Panc1 (cell line): ENCODE data around the gene AKAP17A. TPM values are rescaled to one million over a fixed set of nuclear protein-coding genes. Genes with fewer than 3 reads are reported as not detected.
A peak's percentile ranks its signal among the peaks of the same experiment; 100 is the strongest.

Experiments used
- ATAC-seq: fragments of 200-7000 bp; cut with Tn5 transposase; 2 replicates; pipeline ENCODE4 v1.9.1; 2020; ENCODE audit warnings: mild to moderate bottlenecking, moderate library complexity
- BruUV-seq: library from RNA; stranded (reverse); fragments of 400-500 nt; replicated peaks from 2 replicates; lab custom pipeline; 2021; lab: Mats Ljungman, UMichigan
- CTCF ChIA-PET: fragments of 300-600 bp; sonication (Branson Sonifier 250); formaldehyde crosslinking; loops from one replicate; lab custom pipeline; 2022; ENCODE audit warnings: antibody characterized with exemption; lab: Charles Lee
- POLR2A ChIA-PET: fragments of 300-600 bp; sonication (Branson Sonifier 250); formaldehyde crosslinking; loops from one replicate; lab custom pipeline; 2022; ENCODE audit warnings: antibody characterized with exemption; lab: Charles Lee
- DNase-seq: peaks from one replicate; pipeline ENCODE4 v3.0.0-alpha.2; 2010; ENCODE audit warnings: low read depth, low spot score
- H3K27ac ChIP-seq: 2 replicates; pipeline ENCODE4 v1.5.1; 2011; ENCODE audit warnings: mild to moderate bottlenecking, low read length, inconsistent platforms
- H3K27me3 ChIP-seq: fragments of 200-500 bp; sonication (Bioruptor generic); 2 replicates; pipeline ENCODE4 v1.6.0; 2014; ENCODE audit warnings: low read length, inconsistent platforms; ENCODE audit not compliant: control insufficient read depth, insufficient read depth
- H3K36me3 ChIP-seq: fragments of 200-500 bp; sonication (Bioruptor generic); 2 replicates; pipeline ENCODE4 v1.5.1; 2014; ENCODE audit warnings: inconsistent platforms, mild to moderate bottlenecking, low read length, moderate library complexity; ENCODE audit not compliant: control insufficient read depth, insufficient read depth
- H3K4me1 ChIP-seq: 2 replicates; pipeline ENCODE4 v1.5.1; 2011; ENCODE audit warnings: inconsistent platforms, mild to moderate bottlenecking, low read length, moderate library complexity; ENCODE audit not compliant: control insufficient read depth, insufficient read depth
- H3K4me3 ChIP-seq, 2 experiments: 2 replicates each; pipeline ENCODE4 v1.5.1; 2011 to 2012; ENCODE audit warnings: low read depth in 2 of 2, low read length in 2 of 2, mild to moderate bottlenecking in 2 of 2, inconsistent platforms in 1 of 2, moderate library complexity in 1 of 2
- H3K9me3 ChIP-seq: fragments of 200-500 bp; sonication (Bioruptor generic); 2 replicates; pipeline ENCODE4 v1.5.1; 2014; ENCODE audit warnings: low read depth, mild to moderate bottlenecking, inconsistent platforms, low read length, moderate library complexity; ENCODE audit not compliant: control insufficient read depth, insufficient read depth
- POLR2AphosphoS5 ChIP-seq: IDR thresholded peaks from 2 replicates; pipeline ENCODE4 v1.6.1; 2012; ENCODE audit warnings: mild to moderate bottlenecking, low read depth, low read length, moderate library complexity
- SIN3A ChIP-seq: IDR thresholded peaks from 2 replicates; pipeline ENCODE4 v1.6.1; 2012; ENCODE audit warnings: low read depth, mild to moderate bottlenecking, low read length, moderate library complexity, borderline replicate concordance; ENCODE audit not compliant: insufficient read depth
- TCF7L2 ChIP-seq: IDR thresholded peaks from 2 replicates; pipeline ENCODE4 v1.6.1; 2011; ENCODE audit warnings: mild to moderate bottlenecking, low read depth, low read length, inconsistent platforms
- in situ Hi-C: cut with HindIII; loops from 2 replicates; pipeline ENCODE4 v1.10.0; 2016; ENCODE audit warnings: low sequenced_read_pairs, low pct_unique_long_range_greater_than_20kb
- intact Hi-C: fragments of 100-400 bp; cut with micrococcal nuclease; formaldehyde crosslinking; loops from one replicate; pipeline ENCODE4 v1.10.0; 2022; ENCODE audit not compliant: unreplicated experiment
- total RNA-seq: library from RNA; stranded (reverse); gene quantifications from one replicate; pipeline ENCODE4 v1.2.1, GENCODE V29; 2021; ENCODE audit not compliant: unreplicated experiment
- TF ChIP-seq, protein P1 (sequence below), 2 experiments: IDR thresholded peaks; 2 replicates each; pipeline ENCODE4 v1.6.1; 2011 to 2012; ENCODE audit warnings: low read depth in 2 of 2, control low read depth in 1 of 2, low read length in 1 of 2, mild to moderate bottlenecking in 1 of 2, moderate library complexity in 1 of 2; ENCODE audit not compliant: insufficient read depth in 1 of 2
- TF ChIP-seq, protein P2 (sequence below): fragments of 450-650 bp; IDR thresholded peaks from 2 replicates; pipeline ENCODE4 v1.5.1; 2017; ENCODE audit warnings: mild to moderate bottlenecking

Gene AKAP17A
- total RNA-seq, 1 experiment from 2014 or later = 22.1 TPM

GRCh38 chrX:1582686-1583437, 8.5 kb upstream of the AKAP17A start:
- ChIA-PET CTCF (no interaction called here), POLR2A (no interaction called here)
- intact Hi-C loops = loop anchor here (10.0 kb wide), 1 partner anchor 128 kb away; the partner anchor contains the start of gene ASMTL
- H3K4me3 ChIP-seq = peak overlapping the region in 1 of 2 experiments; percentile 36; a peak in 2 of 4 replicates
- TF ChIP-seq TCF7L2 (no peak), POLR2AphosphoS5 (no peak), SIN3A (no peak)
- TF ChIP-seq, protein P1, sequence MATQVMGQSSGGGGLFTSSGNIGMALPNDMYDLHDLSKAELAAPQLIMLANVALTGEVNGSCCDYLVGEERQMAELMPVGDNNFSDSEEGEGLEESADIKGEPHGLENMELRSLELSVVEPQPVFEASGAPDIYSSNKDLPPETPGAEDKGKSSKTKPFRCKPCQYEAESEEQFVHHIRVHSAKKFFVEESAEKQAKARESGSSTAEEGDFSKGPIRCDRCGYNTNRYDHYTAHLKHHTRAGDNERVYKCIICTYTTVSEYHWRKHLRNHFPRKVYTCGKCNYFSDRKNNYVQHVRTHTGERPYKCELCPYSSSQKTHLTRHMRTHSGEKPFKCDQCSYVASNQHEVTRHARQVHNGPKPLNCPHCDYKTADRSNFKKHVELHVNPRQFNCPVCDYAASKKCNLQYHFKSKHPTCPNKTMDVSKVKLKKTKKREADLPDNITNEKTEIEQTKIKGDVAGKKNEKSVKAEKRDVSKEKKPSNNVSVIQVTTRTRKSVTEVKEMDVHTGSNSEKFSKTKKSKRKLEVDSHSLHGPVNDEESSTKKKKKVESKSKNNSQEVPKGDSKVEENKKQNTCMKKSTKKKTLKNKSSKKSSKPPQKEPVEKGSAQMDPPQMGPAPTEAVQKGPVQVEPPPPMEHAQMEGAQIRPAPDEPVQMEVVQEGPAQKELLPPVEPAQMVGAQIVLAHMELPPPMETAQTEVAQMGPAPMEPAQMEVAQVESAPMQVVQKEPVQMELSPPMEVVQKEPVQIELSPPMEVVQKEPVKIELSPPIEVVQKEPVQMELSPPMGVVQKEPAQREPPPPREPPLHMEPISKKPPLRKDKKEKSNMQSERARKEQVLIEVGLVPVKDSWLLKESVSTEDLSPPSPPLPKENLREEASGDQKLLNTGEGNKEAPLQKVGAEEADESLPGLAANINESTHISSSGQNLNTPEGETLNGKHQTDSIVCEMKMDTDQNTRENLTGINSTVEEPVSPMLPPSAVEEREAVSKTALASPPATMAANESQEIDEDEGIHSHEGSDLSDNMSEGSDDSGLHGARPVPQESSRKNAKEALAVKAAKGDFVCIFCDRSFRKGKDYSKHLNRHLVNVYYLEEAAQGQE (IDR thresholded peaks at IDR 0.05; ENCODE audit: insufficient read depth in 1 of 2, low read depth in 2 of 2, low read length in 1 of 2) = no peak
- TF ChIP-seq, protein P2, sequence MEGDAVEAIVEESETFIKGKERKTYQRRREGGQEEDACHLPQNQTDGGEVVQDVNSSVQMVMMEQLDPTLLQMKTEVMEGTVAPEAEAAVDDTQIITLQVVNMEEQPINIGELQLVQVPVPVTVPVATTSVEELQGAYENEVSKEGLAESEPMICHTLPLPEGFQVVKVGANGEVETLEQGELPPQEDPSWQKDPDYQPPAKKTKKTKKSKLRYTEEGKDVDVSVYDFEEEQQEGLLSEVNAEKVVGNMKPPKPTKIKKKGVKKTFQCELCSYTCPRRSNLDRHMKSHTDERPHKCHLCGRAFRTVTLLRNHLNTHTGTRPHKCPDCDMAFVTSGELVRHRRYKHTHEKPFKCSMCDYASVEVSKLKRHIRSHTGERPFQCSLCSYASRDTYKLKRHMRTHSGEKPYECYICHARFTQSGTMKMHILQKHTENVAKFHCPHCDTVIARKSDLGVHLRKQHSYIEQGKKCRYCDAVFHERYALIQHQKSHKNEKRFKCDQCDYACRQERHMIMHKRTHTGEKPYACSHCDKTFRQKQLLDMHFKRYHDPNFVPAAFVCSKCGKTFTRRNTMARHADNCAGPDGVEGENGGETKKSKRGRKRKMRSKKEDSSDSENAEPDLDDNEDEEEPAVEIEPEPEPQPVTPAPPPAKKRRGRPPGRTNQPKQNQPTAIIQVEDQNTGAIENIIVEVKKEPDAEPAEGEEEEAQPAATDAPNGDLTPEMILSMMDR = no peak
- no peaks in the 10 kb centered on the region for H3K36me3 ChIP-seq
- BruUV-seq = no TSS peak
- ATAC-seq (peak; percentile 80), DNase-seq (peak; percentile 25)
- no peaks in the 10 kb centered on the region for H3K9me3 ChIP-seq
- in situ Hi-C loops = no loop called here
- H3K27me3 ChIP-seq = no peaks in the 10 kb centered on the region
- no peak overlapping the region for H3K27ac ChIP-seq
- peaks cover 2% of the 10 kb centered on the region; the same call in 1 of the 2 replicates for H3K4me1 ChIP-seq

DNA sequence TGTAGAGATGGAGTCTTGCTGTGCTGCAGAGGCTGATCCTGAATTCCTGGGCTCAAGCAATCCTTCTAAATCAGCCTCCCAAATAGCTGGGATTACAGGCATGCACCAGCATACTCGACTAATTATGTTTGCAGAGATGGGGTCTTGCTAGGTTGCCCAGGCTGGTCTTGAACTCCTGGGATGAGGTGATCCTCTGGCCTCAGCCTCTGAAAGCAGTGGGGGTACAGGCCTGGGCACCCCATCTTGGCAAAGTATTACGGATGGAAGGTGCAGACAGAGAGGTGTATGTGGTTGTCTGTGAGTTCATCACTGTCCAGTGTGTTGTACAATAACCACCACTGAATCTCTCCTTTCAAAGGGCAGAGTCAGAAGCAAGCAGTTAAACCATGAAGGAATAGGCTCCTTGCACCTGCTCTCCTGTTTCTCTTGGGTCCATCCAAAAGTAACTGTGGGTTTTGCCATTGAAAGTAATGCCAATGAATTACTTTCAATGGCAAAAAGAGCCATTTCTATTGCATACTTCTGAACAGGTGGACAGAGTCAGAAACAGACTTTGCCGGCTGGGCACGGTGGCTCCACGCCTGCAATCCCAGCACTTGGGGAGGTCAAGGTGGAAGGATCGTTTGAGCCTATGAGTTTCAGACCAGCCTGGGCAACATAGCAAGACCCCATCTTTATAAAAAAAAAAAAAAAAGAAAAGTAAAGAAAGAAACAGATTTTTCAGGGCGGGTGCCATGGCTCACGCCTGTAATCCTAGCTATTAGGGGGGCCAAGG, 7.0 kb upstream of the AKAP17A start:
- ATAC-seq (no peak), DNase-seq (no peak)
- Histone ChIP-seq H3K4me1 (peaks cover 2% of the 10 kb centered on the region; the same call in 1 of the 2 replicates), H3K27ac (no peak overlapping the region), H3K4me3 (no peak overlapping the region), H3K36me3 (no peaks in the 10 kb centered on the region), H3K27me3 (no peaks in the 10 kb centered on the region), H3K9me3 (no peaks in the 10 kb centered on the region)
- intact Hi-C loops = loop anchor here (10.0 kb wide), 1 partner anchor 130 kb away; the partner anchor contains the start of gene ASMTL
- TF ChIP-seq SIN3A = no peak
- TF ChIP-seq, protein P1 (IDR thresholded peaks at IDR 0.05; ENCODE audit: insufficient read depth in 1 of 2, low read depth in 2 of 2, low read length in 1 of 2) = no peak
- TF ChIP-seq TCF7L2 = no peak
- TF ChIP-seq, protein P2 = no peak
- TF ChIP-seq POLR2AphosphoS5 = no peak
- ChIA-PET POLR2A (no interaction called here), CTCF (no interaction called here)
- BruUV-seq = no TSS peak
- in situ Hi-C loops = no loop called here
